GM04504 (cell line): Measurements from ENCODE around the gene GUCA1A.
"Not testable (repeated sequence)": the region's sequence is repeated elsewhere in the genome, so short reads cannot be mapped to it uniquely, and the experiment has no call there.

Source experiments
- DNase-seq: peaks from one replicate; pipeline ENCODE4 v3.0.0-alpha.2; 2012; ENCODE audit warnings: low read depth

Gene GUCA1A

DNA sequence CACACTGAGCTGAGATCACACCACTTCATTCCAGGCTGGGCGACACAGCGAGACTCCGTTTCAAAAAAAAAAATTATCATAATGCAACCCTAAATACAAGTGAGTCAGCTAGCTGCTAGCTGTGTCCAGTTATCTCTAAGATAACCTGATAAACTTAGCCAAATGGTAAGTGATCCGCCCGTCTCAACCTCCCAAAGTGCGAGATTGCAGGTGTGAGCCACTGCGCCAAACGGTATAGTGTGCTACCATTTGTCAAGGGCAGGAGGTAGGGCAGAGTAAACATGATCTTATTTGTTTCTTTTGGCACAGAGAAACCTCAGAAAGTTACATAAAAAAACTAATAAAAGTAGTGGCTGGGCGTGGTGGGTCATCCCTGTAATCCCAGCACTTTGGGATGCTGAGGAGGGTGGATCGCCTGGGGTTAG lies 26.0 kb upstream of the GUCA1A start:
- no peak for DNase-seq

DNA sequence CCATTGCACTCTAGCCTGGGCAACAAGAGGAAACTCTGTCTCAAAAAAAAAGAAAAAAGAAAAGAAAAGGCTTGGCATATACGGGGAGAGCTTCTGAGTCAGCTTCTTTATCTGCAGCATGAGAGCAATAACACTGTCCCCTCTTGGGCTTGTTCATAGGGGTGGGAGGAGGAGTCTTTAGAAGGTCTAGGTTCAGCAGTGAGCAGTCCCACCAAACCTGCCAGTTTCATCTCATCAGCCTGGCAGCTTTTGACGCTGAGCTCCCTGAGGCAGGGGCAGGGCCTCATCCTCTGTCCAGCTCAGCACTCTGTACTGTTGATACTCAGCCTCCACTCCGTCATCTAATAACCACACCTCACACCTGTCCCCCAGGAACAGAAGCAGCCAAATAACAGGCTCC lies 25.1 kb upstream of the GUCA1A start:
- DNase-seq = no peak

GRCh38 chr6:42150254-42150653 lies 22.9 kb upstream of the GUCA1A start:
- DNase-seq = no peak

- no peak for DNase-seq
These were observed 21.1 kb upstream of the GUCA1A start for GRCh38 chr6:42152024-42152423.

- DNase-seq = not testable (repeated sequence)
These were observed 20.5 kb upstream of the GUCA1A start for GRCh38 chr6:42152528-42153213.

GRCh38 chr6:42153921-42154320 lies 19.2 kb upstream of the GUCA1A start:
- DNase-seq = no peak

GRCh38 chr6:42154461-42155209 lies 18.5 kb upstream of the GUCA1A start:
- DNase-seq = no peak

DNA sequence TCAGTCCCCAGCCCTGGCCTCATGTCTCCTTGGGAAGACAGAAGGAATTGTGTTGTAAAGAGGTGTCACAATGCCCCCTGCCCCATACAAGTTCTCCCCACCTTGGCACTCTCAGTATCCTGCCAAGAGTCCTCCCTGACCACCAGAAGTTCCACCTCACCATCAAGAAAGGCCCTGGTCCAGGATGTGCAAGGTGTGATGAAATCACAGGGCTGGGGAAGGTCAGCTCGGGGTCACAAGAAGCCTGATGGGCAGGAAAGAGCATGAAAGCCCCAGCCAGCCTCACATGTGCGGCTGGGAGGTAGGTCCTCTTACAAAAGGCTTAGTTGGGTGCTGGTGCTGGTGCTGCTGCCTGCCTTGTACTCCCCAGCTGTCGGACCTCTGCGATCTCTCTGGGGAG lies 17.9 kb upstream of the GUCA1A start:
- no peak for DNase-seq

DNA sequence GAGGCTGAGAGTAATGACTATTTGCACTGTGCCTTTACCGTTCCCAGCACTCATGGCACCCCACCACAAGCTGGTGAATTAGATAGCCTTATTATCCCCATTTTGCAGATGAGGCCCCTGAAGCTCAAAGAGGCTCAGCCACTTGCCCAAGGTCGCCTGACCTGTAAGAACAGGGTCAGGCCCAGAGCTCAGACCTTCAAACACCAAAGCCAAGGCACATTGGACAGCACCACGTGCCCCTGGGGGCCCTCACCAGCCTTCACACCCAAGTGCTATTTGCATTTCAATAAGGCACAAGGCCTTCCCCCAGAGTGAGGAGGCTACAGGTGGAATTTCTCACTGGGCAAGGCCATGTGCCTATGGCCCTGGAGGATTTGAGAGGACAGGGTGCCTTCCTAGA lies 16.5 kb upstream of the GUCA1A start:
- DNase-seq = no peak

GRCh38 chr6:42158011-42158410 lies 15.2 kb upstream of the GUCA1A start:
- DNase-seq = no peak

DNA sequence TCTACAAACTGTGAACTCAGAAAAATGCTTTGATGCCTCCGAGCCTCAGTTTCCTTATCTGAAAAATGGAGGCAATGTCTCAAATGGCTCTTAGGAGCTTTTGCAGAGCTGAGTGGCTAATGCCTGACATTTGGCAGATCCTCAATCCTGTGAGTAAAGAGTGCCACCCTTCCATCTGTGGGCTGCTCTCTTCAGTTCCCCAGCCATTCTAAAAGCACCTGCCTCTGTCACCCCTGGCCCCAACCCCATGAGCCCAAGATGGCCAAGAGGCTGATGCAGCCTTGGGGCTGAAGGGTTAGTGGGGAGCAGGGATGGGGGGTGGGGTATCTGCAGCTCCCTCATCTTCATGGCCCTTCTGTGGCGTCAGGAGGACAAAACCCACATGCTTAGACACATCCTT lies 14.5 kb upstream of the GUCA1A start:
- no peak for DNase-seq

DNA sequence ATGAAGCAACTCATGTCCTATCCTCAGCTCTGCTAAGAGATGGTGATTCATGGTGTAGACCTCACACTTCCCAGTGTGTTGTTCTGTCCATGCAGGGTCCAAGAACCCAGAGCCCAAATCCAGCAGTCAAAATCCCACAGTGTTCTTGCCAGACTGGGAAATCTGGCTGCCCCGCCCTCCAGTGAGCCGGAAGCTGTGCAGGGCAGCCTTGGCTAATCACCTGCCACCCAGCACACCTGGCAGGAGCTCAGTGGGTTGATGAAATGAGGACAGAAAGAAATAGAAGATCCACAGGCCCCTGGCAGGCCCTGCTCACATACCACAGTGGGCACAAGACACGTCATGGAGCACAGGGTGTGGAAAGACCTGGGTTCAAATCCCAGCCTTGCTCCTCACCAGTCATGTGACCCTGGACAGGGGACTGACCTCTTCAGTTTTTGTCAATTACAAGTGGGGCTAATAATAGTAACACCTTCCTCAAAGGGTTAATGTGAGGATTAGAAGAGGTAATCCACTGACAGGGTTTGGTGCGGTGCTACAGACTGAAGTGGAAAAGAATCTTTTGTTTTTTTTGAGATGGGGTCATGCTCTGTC lies 13.6 kb upstream of the GUCA1A start:
- no peak for DNase-seq

- no peak for DNase-seq
These were observed 10.8 kb upstream of the GUCA1A start for GRCh38 chr6:42162384-42162783.

DNA sequence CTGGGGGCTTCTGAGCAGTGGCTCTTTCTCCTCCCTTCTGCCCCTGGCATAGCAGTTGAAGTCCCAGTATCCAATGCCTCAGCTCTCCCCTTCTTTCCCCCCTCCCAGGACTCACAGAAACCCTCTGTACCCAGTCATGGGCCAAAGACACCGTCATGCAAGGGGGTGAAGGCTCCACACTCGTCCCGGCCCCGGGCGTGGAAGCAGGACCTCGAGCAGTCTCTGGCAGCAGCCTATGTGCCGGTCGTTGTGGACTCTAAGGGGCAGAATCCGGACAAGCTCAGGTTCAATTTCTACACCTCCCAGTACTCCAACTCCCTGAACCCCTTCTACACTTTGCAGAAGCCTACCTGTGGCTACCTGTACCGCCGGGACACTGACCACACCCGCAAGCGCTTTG lies 10.4 kb upstream of the GUCA1A start:
- DNase-seq = no peak

- no peak for DNase-seq
These were observed 9.2 kb upstream of the GUCA1A start for GRCh38 chr6:42163981-42164380.

DNA sequence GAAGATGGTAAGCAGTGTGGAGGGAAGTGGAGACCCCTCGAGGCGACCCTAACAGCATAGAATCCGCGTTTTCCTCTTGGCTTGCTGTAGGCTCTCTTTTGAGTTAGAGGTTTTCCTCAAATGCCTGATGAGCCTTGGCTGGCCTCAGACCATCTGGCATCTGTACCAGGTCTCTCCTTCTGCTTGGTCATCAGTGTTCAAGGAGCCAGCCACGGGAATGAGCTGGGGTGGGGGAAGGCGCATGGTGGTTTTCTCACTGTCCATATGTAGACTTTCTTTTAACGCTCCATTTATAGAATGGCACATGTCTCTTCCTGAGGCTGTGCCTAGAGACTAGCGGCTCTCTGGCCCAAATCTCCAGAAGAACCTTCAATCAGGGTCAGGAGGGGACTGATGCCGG lies 8.1 kb upstream of the GUCA1A start:
- peak; percentile 29 for DNase-seq

- DNase-seq = no peak
These were observed 6.6 kb upstream of the GUCA1A start for GRCh38 chr6:42166444-42167141.

DNA sequence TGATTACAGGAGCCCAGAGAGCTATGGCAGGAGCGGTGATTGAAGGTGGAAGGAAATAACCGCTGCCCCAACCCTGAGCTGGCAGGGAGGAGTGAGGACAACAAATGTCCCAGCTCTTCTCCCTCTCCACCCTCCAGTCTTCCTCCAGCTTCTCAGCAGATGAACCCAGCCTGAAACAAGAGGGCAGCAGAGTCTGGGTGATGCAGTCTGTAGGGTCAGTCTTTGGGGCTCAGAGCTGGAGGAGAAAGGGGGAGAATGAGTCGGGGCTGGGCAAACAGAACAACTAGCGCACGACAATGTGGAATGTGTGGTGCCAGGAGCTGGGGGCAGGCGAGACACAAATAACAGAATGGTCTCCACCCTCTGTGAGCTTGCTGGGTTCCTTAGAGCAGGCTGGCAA lies 4.5 kb upstream of the GUCA1A start:
- DNase-seq = no peak

DNA sequence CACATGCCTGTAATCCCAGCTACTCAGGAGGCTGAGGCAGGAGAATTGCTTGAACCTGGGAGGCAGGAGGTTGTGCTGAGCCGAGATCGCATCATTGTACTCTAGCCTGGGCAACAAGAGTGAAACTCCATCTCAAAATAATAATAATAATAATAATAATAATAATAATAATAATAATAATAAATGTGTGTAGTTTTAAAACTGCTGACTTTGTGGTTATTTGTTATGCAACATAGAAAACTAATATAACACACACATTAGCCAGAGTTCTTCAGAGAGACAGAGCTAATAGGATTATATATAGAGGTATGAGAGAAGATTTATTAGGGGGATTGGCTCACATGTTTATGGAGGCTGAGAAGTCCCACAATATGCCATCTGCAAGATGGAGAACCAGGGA lies 3.4 kb upstream of the GUCA1A start:
- DNase-seq = not testable (repeated sequence)

DNA sequence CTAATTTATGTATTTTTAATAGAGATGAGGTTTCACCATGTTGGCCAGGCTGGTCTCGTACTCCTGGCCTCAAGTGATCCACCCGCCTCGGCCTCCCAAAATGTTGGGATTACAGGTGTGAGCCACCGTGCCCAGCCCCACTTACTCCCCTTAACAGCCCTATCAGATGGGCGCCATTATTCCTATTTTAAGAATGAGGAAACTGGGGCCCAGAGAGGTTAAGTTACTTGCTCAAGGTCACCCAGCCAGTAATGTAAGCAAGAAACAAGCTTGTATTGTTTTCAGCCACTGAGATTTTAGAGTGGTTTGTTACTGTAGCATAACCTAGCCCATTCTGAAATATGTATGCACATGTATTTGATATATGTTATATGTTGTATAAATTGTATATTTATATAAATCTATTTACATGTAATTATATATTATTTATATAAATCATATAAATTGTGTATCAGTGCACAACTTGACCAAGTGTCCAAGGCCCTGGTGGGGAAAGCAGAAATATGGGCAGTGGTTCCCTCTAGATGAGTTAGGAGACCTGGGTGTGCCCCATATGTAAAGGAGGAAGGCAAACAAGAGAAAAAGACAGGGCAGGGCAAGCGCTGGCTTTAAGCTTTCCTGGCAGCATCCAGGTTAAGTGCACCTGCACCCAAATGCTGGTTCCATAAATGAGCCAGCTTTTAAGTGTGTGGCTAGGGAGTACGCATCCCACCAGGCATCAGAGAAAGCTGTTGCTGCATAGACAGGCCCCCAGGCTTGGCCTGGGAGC lies 1.2 kb upstream of the GUCA1A start:
- DNase-seq = no peak

- DNase-seq = no peak
These were observed 2.7 kb downstream of the GUCA1A start for GRCh38 chr6:42175860-42176259.

- no peak for DNase-seq
These were observed 3.8 kb downstream of the GUCA1A start for GRCh38 chr6:42176981-42177380.
